HT-29 (cell line): ENCODE results near the gene CHD5. TPM values are rescaled to one million over a fixed set of nuclear protein-coding genes. Genes with fewer than 3 reads are reported as not detected.

Experiments
- DNase-seq: peaks from one replicate; pipeline ENCODE4 v3.0.0-alpha.2; 2015; ENCODE audit warnings: low spot score
- total RNA-seq: library from RNA; depleted of rRNA; stranded (reverse); fragments of >200 nt; shearing (Covaris generic); gene quantifications from 2 replicates; pipeline ENCODE4 v1.2.3, GENCODE V29; 2014

CHD5 gene
- total RNA-seq, 1 experiment from 2014 or later = 0.25 TPM

GRCh38 chr1:6099787-6100765, 80.0 kb downstream of the CHD5 start:
- peak; percentile 19 for DNase-seq

- DNase-seq = no peak
Observed at GRCh38 chr1:6099297-6099696, 80.8 kb downstream of the CHD5 start.

- no peak for DNase-seq
Observed at GRCh38 chr1:6098303-6099215, 81.6 kb downstream of the CHD5 start.

GRCh38 chr1:6097824-6098223, 82.3 kb downstream of the CHD5 start:
- no peak for DNase-seq

- DNase-seq = no peak
Observed at GRCh38 chr1:6097117-6097595, 83.0 kb downstream of the CHD5 start.

- DNase-seq = no peak
Observed at GRCh38 chr1:6096243-6097116, 83.6 kb downstream of the CHD5 start.

GRCh38 chr1:6095511-6096242, 84.4 kb downstream of the CHD5 start:
- DNase-seq = no peak

- no peak for DNase-seq
Observed at GRCh38 chr1:6094801-6095505, 85.2 kb downstream of the CHD5 start.

GRCh38 chr1:6094246-6094645, 85.9 kb downstream of the CHD5 start:
- no peak for DNase-seq

- no peak for DNase-seq
Observed at GRCh38 chr1:6093611-6094010, 86.5 kb downstream of the CHD5 start.

GRCh38 chr1:6093071-6093470, 87.0 kb downstream of the CHD5 start:
- DNase-seq = no peak

GRCh38 chr1:6092211-6092610, 87.9 kb downstream of the CHD5 start:
- DNase-seq = no peak

- DNase-seq = no peak
Observed at GRCh38 chr1:6091823-6092109, 88.4 kb downstream of the CHD5 start.

- no peak for DNase-seq
Observed at GRCh38 chr1:6090996-6091822, 88.9 kb downstream of the CHD5 start.

GRCh38 chr1:6090288-6090687, 89.8 kb downstream of the CHD5 start:
- no peak for DNase-seq

GRCh38 chr1:6088956-6089355, 91.2 kb downstream of the CHD5 start:
- DNase-seq = no peak

- DNase-seq = no peak
Observed at GRCh38 chr1:6087958-6088357, 92.2 kb downstream of the CHD5 start.

GRCh38 chr1:6087377-6087772, 92.7 kb downstream of the CHD5 start:
- DNase-seq = no peak

GRCh38 chr1:6086762-6087376, 93.3 kb downstream of the CHD5 start:
- no peak for DNase-seq
